Activated CD8-positive, alpha-beta memory T cell treated with anti-CD3 and anti-CD28 coated beads, Interleukin-2, amount 50 U/mL, for 4 hours (primary cell): ENCODE results near the gene LETM1.

Experiments
- DNase-seq: peaks from one replicate; pipeline ENCODE4 v3.0.0-alpha.2; 2020

LETM1 gene

DNA sequence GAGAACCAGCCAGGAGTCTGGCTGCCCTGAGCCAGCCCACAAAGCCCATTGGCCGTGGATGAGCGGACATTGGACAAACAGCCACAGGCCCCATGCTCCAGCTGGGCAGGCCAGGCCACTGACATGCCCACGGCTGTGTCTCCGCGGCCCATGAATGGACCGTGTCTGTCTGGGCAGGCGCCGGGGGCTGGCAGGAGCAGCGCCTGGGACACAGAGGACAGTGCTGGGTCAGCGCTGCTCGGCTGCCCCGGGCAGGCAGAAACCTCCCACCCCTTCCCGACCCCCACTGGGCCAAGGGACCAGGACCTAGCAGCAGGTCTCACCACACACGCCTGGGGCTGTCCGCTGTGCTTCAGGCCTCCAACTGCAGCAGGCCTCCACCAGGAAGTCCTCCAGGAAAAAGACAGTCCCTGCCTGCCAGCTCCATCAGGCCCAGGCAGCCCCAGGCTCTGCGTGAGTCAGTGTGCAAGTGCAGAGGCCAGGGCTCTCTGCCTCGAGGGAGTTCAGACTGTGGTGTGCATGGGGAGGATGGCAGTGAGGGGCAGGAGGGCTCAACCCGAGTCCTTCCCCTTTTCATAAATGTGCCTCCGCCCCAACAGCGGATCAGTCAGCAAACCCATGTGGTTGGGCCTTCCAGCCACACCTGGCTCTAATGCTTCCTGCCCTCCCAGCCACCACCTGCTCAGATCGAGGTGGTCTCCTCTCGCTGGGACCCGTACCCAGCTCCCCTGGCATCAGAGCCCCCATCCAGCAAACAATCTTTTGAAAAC lies 80.0 kb downstream of the LETM1 start:
- no peak for DNase-seq

DNA sequence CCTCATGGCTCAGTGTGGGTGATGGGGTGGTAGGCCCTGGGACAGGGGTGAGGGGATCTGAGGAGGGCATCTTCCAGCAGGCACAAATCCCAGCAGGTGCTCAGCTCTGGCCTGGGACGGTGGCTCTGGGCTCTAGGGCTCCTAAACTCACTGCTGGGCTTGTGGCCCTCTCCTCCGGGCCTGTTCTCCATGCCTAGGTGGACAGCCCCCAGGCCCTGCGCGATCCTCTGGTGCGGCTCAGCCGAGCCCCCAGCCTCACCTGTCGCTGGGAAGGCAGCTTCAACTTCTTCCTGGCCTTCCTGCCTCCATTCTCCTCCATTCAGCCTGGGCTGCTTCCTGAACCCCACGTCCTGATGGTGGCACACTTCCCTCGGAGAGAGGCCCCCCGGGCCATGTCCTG lies 82.2 kb downstream of the LETM1 start:
- DNase-seq, result no peak

DNA sequence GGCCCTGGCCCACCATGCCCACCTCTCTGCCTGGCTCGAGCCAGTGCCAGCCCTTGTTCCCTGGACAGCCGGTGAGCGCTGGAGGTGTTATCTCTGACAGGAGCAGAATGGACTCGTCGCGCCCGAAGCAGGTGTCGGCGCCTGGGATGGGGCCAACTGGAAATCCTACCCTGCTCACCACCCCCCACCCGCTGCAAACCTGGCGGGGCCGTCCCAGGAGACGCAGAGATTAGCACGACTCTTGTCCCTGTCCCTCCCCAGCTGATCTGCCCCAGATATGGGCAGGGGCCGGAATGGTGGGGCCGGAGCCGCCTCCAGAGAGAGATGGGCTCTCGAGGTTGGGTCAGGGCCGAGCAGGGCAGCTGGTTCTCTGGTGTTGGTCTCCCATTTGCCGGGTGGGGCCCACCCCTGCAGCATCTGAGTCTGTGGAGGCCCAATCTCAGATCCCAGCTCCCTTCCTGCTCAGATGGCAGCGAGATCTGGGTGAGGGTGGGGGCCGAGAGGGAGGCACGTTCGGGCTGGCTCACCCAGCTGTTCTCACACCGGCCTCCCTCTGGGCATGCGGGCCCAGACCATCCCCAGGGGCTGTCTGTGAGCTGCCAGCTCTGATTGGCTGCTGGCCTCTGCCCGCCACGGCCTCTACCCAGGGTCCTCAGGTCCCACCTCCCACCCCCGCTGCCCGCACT lies 83.0 kb downstream of the LETM1 start:
- no peak for DNase-seq

- no peak for DNase-seq
These were observed 84.2 kb downstream of the LETM1 start for GRCh38 chr4:1771555-1772305.

DNA sequence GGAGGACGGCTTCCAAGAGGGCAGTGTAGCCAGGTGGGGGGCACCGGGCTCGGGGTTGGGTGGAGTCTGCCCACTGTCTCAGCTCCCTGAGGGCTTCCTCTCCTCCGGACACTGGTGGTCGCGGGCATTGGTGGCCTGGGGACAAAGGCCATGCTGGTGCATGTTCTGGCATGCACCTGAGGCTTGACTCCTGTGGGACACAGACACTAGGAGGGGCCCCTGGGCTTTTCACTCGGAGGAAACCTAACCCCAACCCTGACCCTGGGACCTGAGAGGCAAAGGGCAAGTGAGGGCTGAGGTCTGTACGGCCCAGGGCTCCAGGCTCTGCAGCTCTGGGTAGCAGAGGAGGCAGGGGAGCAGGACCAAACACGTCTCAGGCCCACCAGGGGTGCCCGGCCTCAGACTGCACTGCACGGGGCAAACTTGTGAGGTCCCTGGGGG lies 85.1 kb downstream of the LETM1 start:
- DNase-seq, result no peak

GRCh38 chr4:1770245-1770644 lies 85.7 kb downstream of the LETM1 start:
- no peak for DNase-seq

- DNase-seq, result no peak
These were observed 86.3 kb downstream of the LETM1 start for GRCh38 chr4:1769692-1770091.

DNA sequence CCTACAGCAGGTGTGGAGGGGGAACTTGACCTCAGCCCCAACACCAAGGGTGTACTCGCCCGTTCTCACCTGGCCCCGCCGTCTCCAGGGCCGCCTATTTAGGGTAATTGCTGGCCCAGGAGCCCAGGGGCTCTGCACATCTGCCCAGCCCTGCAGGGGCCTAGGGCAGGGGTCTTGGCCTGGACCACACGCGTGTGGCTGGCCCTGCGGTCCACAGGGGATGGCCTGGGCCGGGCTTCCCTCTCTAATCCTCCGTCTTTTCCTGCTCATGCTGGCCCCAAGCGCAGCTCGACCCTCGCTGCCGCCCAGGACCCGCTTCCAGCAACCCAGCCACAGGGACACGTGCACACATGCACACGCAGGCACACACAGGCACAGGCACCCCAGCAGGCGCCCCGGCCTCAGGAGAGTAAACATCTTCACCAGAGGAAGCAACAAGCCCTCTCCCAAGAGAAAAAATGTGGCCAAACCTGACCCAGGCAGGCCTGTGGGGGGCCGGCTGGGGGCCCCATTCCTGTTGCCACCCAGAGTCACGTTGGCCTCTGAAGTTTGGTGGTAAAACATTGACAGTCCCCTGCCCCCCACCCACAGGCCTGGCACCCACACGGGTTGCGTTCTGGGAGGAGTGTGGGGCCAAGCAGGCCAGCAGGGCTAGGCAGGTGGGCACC lies 87.5 kb downstream of the LETM1 start:
- DNase-seq, result no peak

DNA sequence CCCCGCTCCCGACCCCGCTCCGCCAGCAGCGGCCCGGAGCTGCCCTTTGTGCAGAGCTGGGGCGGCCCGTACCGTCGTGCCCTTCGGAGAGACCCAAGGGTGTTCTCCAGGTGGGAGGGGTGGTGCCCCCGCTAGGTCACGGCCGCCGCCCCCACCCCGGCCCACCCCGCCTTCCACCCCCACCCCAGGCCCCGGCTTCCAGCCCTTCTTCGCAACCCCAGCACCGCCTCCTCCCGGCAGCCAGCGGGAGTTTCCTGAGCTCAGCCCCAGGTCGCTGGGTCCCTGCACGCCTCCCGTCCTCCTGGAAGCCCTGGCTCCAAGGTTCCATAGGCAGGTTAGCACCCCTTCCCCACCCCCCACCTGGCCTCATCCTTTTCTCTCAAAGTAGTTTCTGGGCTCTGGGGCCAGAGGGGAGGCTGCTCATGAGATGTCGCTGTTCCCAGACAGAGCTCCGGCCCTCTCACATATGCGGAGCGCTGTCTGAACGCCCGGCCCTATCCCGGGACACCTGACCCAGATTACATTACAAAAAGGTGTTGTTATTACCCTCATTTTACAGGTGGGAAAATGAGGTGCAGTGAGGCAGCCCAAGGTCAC lies 88.1 kb downstream of the LETM1 start:
- DNase-seq, result no peak

GRCh38 chr4:1767061-1767769 lies 88.7 kb downstream of the LETM1 start:
- no peak for DNase-seq

DNA sequence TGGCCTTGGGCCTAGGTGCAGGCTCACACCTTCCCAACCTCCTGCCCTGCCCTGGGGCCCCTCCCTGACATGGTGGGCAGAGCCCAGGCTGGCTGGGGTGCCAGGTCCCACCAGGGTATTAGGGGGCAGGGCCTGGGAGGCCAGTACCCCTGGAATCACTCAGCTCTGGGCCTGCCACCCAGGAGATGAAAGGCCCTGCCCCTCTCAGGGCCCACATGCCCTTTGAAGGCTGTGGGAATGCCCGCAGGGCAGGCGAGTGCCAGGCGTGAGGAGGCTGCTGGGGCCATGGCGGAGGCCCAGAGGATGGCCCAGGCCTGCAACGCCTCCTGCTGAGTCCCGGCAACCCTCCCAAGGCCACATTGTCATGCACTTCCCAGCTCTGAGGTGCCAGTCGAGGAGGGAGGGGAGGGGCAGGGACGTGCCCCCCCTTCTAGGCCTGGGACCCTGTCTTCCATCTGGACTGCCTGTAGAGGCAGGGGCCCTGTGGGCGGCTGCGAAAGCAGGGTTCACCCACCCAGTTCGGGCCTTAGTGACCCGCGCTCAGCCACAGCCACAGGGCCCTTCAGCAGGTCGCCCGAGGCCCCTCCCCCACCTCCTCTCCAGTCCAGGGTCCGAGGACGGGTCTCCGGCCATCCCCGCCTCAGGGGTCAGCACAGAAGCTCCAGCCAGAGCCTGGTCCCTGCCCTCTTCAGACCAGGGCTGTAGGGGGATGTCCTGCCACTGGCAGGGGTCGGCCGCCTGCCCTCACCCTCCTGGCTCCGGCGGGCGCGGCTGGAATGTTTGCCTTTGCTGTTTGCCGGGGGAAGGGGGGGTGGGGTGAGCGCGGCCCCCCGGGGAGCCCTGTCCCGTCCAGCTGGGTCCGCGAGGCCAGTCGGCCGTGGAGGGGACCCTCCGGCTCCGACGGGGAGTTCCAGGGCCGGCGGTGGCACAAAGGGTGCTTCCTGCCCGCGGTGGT lies 89.6 kb downstream of the LETM1 start:
- no peak for DNase-seq

DNA sequence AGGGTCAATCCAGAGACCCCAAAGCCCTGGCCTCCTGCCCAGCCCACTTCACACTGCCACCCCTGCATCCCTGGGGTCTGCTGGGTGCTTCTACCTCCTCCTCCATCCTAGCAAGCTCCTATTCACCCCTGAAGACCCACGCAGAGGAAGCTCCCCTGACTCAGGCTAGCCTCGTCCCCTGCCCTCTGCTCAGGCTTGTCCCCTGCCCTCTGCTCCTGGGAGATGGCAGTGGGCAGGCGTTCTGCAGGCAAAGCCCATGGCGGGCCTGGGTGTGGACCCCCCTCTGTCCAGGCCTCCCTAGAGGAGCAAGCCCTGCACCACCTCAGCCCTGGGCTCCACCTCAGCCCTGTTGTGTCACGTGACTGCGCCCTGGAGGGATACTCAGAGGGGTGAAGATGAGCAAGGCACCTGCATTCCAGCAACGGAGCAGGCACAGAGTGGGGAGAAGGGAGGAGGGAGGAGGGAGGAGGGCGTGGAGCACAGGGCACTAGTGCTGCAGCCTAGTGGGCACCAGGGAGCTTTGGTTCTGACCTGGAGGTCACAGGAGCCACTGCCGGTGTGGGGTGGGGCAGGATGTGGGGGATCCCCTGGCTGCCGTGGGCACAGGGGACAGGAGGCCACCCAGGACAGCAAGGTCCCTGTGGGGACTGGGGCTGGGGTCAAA lies 90.4 kb downstream of the LETM1 start:
- DNase-seq, result no peak

DNA sequence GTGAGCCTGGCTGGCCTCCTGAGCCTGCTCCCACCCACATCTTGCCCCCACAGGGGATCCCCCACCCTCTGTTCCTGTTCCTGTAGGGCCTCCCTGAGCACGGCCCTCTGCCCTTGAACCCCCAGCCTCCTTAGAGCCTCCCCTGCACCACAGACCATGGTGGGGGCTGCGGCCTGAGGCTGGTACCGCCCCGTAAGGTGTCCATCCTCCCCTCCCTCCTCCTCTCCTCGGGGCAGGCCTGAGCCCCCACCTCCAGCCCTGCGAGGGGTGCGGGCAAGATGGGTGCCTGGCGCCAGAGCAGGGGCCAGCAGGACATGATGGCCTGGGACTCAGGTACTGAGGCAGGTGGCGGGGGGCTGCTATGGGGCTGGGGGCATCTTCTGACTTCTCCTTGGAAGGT lies 91.3 kb downstream of the LETM1 start:
- no peak for DNase-seq

DNA sequence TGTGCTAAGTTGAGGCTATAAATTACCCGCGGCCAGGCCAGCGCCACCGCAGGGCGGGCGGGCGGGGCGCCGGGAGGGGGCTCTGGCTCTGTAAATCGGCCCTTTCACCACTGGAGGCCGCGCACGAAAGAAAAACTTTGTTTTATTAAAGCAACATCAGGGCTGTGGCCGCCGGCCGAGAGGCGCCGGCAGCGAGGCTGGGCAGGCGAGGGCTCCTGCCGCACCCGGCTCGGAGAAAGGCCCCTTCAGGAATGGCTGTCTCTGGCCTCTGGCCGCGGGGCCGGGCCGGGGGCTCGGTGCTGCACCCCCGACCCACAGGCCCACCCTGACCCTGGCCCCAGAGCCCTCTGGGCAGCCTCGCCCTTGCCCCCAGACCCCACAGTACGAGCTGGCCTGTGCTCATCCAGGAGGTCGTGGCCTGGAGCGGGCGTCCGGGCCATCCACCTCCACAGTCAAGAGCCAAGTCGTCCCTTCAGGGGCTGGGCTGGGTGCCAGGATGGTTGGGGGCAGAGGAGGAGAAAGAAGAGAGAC lies 92.3 kb downstream of the LETM1 start:
- DNase-seq, result no peak

DNA sequence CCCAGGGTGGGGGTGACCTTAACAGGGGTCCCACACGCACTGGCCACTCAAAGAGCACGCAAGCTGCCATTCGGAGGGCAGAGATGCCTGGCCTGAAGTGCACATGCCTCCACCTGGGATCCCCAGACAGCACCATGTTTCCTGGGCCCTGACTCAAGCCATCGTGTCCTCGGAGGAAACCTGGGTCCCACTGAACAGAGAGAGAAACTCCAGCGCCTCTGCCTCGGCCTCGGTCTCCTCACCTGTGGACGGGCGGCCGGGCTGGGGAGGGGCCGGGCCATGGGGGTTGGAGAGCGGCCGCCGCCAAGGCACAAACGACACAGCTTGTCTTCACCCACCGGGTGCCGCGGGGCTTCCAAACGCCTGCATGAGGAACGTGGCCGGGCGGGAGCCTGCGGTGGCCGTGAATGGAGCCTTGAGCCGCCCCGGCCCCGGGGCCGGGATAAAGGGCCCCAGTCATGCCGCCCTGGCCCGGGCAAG lies 92.8 kb downstream of the LETM1 start:
- no peak for DNase-seq

DNA sequence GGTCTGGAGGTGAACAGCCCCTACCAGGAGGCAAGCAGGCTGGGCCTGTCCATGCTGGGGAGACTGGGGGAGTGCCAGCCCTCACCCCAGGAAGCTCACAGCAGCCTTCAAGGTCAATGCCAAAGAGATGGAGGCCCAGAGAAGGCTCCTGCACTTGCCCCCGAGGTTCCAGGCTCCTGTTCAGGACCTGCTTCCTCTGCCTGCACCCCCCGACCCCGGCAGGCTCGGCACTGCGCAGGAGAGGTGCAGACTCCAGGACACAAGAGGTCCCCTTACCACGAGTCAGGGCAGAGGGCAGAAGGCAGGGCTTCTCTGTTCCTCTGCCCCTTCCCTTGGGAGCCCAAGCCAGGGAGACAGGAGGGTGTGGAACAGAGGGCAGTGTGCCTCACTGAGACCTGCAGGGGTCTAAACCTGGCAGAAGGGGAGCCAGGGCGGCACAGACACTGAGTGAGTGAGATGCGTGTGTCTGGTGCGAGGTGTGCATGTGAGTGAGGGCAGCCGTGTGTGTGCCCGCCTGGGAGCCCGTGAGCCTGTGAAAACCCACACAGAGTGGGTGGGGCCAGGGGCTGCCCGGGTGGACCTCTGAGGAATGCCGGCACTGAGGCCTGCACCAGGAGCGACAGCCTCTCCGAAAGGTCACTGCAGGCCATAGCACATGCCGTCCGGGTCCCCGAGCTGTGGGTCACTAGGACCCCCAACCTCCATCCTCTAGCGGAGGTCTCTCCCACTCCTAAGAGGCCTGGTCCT lies 93.5 kb downstream of the LETM1 start:
- no peak for DNase-seq
